Fibroblast of upper back skin (primary cell): ENCODE data around the gene DPP3.
"Not testable (repeated sequence)": the region's sequence is repeated elsewhere in the genome, so short reads cannot be mapped to it uniquely, and the experiment has no call there.

Experiments used
- DNase-seq: peaks from one replicate; pipeline ENCODE4 v3.0.0-alpha.2; 2013

Gene DPP3

GRCh38 chr11:66539170-66539869, 59.1 kb downstream of the DPP3 start:
- DNase-seq, result no peak

GRCh38 chr11:66539870-66540213, 59.6 kb downstream of the DPP3 start:
- DNase-seq, result no peak

- not testable (repeated sequence) for DNase-seq
Observed at GRCh38 chr11:66540598-66540997, 60.4 kb downstream of the DPP3 start.

- no peak for DNase-seq
Observed at GRCh38 chr11:66541892-66542291, 61.7 kb downstream of the DPP3 start.

- DNase-seq, result peak; percentile 12
Observed at GRCh38 chr11:66542362-66542761, 62.1 kb downstream of the DPP3 start.

GRCh38 chr11:66543263-66544107, 63.3 kb downstream of the DPP3 start:
- DNase-seq, result peak; percentile 52

GRCh38 chr11:66544952-66545351, 64.7 kb downstream of the DPP3 start:
- DNase-seq, result not testable (repeated sequence)

- DNase-seq, result peak; percentile 97
Observed at GRCh38 chr11:66545701-66546367, 65.6 kb downstream of the DPP3 start, which contains the start of gene ZDHHC24. Gene ZDHHC24, minus strand, starts transcription at chr11:66546048. Its CDS starts 45 bp downstream, at chr11:66546003.

- peak; percentile 36 for DNase-seq
Observed at GRCh38 chr11:66546368-66546965, 66.2 kb downstream of the DPP3 start, which contains the start of gene ACTN3. Gene ACTN3, plus strand, starts transcription at chr11:66546903. Its CDS starts 35 bp downstream, at chr11:66546938.

GRCh38 chr11:66546966-66547661, 66.9 kb downstream of the DPP3 start:
- DNase-seq, result no peak

GRCh38 chr11:66547662-66548009, 67.4 kb downstream of the DPP3 start:
- no peak for DNase-seq

GRCh38 chr11:66548041-66548440, 67.8 kb downstream of the DPP3 start:
- no peak for DNase-seq

- no peak for DNase-seq
Observed at GRCh38 chr11:66548774-66549630, 68.8 kb downstream of the DPP3 start.

- no peak for DNase-seq
Observed at GRCh38 chr11:66549696-66550095, 69.5 kb downstream of the DPP3 start.

GRCh38 chr11:66550887-66551286, 70.7 kb downstream of the DPP3 start:
- no peak for DNase-seq

- no peak for DNase-seq
Observed at GRCh38 chr11:66554602-66555001, 74.4 kb downstream of the DPP3 start.

- no peak for DNase-seq
Observed at GRCh38 chr11:66555416-66555815, 75.2 kb downstream of the DPP3 start.

- no peak for DNase-seq
Observed at GRCh38 chr11:66556086-66556485, 75.9 kb downstream of the DPP3 start.

GRCh38 chr11:66557733-66558326, 77.6 kb downstream of the DPP3 start:
- DNase-seq, result no peak
